Globus pallidus (tissue), 1 donor: Measurements from ENCODE around the gene DNM2.
A peak's percentile ranks its signal among the peaks of the same experiment; 100 is the strongest.
"Not testable (repeated sequence)": the region's sequence is repeated elsewhere in the genome, so short reads cannot be mapped to it uniquely, and the experiment has no call there.

Experiments
- DNase-seq: peaks from one replicate; pipeline ENCODE4 v3.0.0-alpha.2; 2015; ENCODE audit warnings: low spot score

Gene DNM2

GRCh38 chr19:10817291-10818038 lies 99.6 kb downstream of the DNM2 start:
- no peak for DNase-seq

GRCh38 chr19:10818301-10819123 lies 100.6 kb downstream of the DNM2 start:
- DNase-seq: no peak

GRCh38 chr19:10819124-10820060 lies 101.5 kb downstream of the DNM2 start:
- DNase-seq: no peak

DNA sequence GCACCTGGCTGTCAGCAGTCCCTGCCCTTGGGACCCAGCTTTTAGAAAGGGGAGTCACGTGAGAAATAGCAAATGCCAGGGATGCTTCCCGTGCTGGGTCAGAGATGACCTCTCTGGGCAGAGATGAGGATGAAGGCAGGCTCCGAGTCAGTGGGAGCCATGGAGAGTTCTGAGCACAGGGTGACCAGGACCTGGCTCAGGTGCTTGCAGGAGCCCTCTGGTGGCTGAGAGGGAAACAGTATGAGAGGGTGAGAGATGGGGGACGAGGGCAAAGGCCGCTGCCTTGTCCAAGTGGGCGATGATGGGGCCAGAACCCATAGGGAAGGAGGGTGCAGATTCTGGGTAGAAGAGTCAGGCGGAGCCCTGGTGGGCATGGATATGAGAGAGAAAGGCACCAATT lies 102.3 kb downstream of the DNM2 start:
- no peak for DNase-seq

DNA sequence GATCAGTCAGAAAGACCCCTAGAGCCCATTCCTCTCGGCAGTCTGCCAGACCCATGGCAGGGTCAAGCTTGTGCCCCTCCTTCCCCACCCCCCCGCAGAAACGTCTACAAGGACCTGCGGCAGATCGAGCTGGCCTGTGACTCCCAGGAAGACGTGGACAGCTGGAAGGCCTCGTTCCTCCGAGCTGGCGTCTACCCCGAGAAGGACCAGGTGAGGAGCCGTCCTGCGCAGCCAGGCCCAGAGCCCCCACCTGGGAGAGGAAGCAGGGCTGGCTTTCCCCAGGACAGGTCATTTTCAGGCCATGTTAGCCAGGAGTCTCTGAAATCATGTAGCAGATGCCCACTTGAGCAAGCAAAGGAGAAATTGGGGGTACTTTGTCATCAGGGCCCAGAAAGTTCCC lies 105.8 kb downstream of the DNM2 start:
- DNase-seq: no peak

- DNase-seq: no peak
Measured at GRCh38 chr19:10826231-10826630, 108.4 kb downstream of the DNM2 start.

DNA sequence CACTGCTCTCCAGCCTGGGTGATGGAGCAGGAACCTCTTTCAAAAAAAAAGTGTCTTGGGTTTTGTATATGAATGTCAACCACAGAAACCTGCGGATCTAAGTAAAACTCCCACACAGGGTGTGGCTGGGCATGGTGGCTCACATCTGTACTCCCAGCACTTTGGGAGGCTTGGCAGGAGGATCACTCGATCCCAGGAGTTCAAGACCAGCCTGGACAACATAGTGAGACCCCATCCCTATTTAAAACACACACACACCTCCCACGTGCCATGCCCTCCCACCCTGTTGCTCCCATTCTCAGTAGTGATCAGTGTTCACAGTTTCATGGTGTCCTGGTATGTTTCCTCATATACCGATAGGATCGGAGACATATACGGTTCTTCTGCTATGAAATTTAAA lies 109.0 kb downstream of the DNM2 start:
- DNase-seq: no peak

GRCh38 chr19:10828981-10829821 lies 111.3 kb downstream of the DNM2 start:
- no peak for DNase-seq

- DNase-seq: no peak
Measured at GRCh38 chr19:10829967-10830366, 112.1 kb downstream of the DNM2 start.

DNA sequence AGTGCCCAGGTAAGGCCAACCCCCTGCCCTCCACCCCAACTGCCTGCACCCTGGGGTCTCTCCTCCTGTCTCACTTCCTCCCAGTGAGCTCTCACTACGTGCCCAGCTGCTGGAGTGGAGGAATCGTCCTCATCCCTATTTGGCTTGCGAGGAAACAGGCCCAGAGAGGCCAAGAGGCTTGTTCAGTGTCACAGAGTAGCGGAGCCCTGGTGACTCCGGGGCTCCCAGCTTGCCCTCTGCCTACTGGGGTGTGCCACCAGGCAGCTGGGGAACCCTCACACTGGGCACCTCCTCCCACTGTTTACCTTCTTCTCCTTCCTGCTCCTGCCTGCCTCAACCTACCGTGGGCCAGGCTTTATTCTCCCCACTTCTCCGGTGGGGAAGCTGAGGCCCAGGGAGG lies 112.5 kb downstream of the DNM2 start:
- no peak for DNase-seq

- DNase-seq: no peak
Measured at GRCh38 chr19:10830931-10831779, 113.3 kb downstream of the DNM2 start.

DNA sequence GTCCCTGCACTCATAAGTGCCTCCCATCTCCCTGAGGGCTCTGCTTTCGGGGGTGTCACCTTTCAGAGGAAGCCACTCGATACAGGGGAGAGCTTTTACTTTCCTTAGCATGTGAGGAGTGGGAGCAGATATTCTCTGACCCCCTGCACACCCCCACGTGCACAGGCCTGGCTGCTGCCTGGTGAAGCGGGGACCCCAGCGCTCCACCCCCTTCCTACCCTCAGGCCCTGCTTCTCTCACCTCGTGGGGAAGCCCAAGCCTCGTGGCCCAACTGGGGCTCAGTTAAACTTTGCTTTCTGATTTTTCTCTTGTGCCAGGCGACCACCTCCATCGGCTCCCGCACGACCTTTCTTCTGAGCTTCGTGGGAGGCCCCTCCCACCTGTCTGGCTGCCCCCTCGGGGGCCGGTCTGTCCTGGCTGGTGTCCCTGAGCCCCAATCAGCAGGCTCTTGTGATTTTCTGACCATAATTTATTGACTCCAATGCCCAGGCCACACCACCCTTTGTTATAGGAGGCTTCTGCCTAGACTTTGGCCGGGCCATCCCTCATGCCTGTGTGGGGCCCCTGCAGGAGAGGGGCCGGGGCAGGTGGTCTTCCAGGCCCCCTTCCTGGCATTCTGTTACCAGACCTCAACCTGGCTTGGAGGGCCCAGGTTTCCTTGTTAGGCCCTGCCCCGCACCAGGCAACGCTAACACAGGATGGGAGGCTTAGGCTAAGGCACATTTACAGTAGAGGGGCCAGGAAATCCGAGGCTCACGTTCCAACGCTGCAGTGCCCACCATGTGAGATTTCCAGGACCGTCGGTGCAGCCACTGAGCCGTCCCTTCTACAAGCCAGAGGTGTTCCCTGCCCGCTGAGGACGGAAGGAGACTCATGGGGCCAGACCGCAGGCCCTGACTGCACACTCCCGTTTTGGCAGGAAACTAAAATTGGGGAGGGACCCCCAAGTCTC lies 114.4 kb downstream of the DNM2 start:
- DNase-seq: no peak

DNA sequence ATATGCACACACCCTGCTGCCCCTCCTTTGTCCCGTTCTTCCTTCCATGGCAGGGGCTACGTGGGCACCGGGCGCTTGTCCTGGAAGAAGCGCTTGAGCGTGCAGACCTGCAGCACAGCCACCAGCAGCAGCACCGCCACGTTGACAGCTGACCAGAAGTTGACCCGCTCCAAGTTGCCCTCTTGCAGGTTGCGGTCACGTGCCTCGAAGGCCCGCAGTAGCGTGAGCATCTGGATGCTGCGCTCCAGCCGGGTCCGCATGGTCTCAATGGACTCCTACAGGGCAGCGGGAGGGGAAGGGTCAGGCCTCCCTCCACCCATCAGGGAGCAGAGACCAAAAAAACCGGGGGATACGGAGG lies 115.0 kb downstream of the DNM2 start:
- no peak for DNase-seq

GRCh38 chr19:10835089-10835753 lies 117.3 kb downstream of the DNM2 start:
- DNase-seq: peak; percentile 16

DNA sequence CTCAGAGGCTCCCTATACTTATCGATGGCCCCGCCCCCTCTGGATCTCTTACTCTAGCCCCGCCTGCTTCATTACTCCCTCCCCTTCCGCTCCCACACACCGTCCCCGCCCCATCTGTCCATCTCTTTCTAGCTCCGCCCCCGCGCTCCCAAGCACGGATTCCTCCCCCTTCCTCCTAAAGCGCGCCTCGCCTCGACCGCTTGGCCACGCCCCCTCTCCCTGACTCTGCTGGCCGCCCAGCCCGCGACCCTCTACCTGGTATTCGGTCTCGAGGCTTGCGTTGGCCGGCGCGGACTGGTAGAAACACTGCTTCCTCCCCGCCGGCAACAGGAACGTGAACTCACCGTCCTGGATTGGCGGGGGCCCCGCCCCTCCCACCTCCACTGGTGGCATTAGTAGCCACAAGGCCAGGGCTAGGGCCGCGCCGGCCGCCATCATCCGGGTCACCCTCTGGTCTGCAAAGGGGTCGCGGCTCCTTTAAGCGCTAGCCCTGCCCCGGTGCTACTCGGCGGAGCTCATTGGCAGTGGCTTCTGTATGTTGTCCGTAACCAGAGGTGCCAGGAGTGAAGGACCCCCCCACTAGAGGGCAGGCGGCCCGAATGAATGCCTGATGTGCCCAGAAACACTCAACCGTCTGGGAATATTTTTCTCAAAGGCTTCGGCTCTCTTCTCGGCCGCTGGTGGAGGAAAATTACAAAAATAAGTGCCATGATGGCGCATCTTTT lies 118.0 kb downstream of the DNM2 start, which contains the start of gene TMED1:
Gene TMED1 (minus strand): TSS at position 459 of the 725 bp plus-strand sequence. CDS start 21 bp downstream, at position 438.
- peak; percentile 99 for DNase-seq

DNA sequence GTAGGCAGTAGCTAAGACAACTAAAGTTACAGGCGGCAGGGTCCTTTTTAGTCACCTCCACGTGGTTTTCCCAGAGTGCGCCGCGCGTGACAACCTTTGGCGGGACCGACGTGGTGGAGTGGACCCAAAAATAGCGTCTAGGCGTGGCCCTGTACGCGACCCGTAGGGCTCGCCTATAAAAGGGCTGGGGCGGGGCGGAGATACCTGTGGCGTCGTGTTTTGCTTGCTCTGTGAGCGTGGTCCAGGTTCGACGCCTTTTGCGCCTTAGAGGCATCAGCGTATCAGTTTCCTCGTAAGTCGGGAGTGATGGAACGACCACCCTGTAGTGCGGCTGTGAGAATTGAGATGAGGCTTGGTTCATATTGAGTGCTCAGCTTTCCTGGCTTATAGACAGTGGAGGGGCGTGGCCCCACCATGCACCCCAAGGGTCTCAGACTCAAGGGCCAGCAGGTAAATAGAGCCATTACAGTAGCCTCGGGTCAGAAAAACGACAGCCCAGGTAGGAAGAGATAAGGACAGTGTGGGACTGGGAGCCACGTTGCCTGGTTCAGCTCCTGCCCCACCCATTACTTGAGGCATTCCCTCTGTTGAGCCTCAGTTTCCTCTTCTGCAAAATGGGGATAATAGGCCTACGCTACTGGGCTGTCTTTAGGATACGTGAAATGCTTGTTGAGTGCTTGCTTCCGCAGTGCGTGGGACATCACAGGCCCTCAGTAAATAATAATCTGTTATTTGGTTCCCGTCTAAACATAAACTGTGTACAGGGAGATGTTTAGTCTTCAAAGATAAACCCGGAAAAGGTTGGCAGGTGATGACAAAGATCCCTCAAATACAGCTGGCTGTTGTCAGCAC lies 118.8 kb downstream of the DNM2 start:
- DNase-seq: no peak

GRCh38 chr19:10837649-10838048 lies 119.8 kb downstream of the DNM2 start:
- not testable (repeated sequence) for DNase-seq
